ENCODE results near the gene MLF2.
"Not testable (repeated sequence)": the region's sequence is repeated elsewhere in the genome, so short reads cannot be mapped to it uniquely, and the experiment has no call there.

MLF2 gene

GRCh38 chr12:6764011-6764828, 11.3 kb upstream of the MLF2 start:
- peak; percentile 83 for DNase-seq

- DNase-seq: no peak
Observed at GRCh38 chr12:6763380-6763779, 10.4 kb upstream of the MLF2 start.

DNA sequence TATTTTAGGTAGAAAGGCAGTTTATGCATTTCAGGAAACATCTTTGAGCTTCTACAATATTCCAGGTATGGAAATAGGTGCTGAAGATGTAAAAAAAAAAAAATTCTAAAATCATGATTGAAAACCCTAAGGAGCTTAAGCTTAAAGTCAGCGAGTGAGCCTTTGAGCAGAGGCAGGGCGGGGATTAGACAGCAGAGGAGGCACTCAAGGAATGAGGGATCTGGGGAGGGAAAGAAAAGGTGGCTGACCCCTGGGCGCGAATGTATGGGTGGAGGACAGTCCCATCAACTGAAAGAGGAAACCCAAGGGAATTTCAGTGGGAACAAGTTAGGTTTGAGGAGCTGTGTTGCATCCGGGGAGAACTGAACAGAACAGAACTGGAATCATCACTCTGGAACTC, 6.8 kb upstream of the MLF2 start:
- DNase-seq: no peak

- no peak for DNase-seq
Observed at GRCh38 chr12:6758506-6759095, 5.7 kb upstream of the MLF2 start.

DNA sequence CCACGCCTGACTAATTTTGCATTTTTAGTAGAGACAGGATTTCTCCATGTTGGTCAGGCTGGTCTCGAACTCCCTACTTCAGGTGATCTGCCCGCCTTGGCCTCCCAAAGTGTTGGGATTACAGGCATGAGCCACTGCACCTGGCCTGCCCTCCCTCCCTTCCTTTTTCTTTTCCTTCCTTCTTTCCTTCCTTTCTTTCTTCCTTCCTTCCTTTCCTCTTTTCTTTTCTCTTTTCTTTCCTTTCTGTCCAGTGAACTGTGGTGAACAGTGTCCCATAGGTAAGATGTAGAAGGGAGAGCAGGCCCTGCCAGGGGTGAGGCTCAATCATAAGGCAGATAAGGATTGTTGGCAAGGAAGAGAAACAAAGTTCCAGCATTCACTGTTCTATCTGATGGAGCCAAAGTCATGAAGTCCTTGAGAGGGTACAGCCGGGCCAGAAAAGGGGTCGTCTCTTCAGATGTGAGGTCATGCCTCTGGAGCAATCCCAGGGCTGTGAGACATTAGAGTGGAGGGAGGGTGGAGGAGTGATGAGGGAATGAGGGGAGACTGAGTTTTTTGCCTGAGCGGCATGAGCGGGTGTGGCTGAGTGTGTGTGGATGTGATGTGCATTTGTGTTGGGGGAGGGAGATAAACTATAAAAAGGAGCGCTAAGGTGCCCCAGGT, 4.2 kb upstream of the MLF2 start:
- no peak for DNase-seq

DNA sequence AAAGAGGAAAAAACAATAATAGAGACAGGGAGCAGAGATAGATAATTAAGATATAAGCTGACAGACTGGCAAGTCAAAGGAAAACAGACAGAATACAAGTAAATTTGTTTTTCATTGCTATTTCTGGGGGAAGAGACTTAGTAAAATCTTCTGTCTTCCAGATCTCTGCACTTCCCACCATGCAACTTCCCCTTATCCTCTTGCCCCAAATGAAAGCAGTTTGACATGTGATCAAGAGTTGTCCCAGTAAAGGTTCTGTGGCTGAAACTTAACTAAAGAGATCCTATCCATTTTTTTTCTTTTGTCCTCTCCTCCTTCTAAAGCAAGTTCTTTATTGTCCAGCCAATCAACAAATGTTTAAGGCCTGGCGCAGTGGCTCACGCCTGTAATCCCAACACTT, 1.5 kb upstream of the MLF2 start:
- no peak for DNase-seq

DNA sequence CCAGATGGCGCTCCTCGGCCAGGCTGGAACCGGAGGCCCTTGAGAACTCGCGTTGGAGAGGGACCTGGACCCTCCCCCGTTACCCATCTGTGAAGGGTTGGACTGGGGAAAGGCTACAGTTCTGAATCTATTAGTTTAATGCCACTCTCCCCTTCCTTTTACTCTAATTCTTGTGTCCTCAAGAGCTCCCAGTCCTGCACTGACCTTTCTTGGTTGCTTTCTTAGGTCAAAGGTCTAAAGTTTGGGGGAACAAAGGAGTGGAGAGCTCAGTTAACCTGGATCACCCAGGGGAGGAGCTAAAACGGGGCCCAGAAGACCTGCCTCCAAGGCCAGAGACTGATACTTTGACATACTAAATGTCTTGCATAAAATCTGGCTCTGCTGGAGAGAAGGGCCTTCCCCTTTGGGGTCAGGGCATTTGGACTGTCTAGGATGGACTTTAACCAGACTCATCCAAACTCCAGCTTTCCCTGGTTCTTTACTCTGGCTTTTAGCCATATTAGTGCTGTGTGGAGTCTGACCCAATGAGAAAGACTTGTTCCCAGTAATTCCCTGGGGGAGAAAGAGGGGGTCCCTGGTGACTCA, 923 bp upstream of the MLF2 start:
- DNase-seq: no peak

DNA sequence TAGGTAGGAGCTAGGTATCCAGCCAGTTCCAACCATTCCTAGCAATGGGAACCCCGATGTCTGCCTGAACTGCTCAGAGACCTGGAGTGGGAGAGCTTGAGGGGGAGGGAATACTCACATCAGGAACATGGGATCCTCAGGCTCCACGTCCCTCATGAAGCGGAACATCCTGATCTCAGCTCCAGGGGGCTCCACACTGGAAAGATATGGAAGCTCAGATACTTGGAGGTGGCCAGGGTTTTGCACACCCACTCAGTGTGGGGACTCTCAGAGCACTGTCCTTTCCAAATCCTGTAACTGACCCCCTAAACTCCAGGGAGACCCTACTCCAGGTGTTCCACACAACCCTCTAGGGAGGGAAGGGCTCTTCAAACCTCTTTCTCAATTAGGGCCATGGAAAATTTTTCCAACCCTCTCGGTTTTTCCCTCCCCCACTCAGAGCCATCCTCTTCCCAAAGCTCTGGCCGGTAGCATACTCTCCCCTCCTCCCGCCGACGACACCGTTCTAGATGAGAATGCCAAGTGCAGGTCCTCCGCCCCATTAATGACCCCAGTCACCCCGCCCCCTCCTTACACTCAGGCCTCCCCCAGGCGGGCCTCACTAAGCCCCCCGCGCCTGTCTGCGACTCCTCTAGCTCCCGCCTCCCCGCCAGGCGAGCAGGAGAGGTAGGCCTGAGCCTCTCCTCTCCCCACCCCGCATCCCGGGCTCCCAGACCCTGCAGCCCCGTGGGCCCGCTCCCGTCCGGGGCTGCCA, 597 bp downstream of the MLF2 start:
- DNase-seq: peak; percentile 45

GRCh38 chr12:6751767-6752166, 1.2 kb downstream of the MLF2 start:
- DNase-seq: no peak

GRCh38 chr12:6750506-6750905, 2.4 kb downstream of the MLF2 start:
- no peak for DNase-seq

DNA sequence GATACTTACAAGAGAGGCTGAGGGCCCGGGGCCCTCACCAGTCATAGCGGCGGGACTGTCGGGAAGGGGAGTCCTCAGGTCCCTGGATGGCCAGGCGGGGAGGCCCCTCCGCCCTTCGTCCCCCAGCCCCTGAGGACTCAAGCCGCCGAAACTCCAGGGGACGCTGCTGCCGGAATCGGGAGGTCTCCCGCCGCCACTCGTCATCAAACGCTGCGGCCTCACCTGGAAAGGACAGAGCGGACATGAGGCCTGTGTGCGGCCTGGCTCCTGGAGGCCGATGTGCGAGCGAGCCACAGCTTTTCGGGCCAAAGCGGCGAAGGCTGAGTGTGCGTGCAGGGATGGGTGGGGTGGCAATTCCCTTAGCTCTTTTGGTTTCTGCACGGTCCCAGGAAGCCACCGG, 4.2 kb downstream of the MLF2 start:
- DNase-seq: no peak

DNA sequence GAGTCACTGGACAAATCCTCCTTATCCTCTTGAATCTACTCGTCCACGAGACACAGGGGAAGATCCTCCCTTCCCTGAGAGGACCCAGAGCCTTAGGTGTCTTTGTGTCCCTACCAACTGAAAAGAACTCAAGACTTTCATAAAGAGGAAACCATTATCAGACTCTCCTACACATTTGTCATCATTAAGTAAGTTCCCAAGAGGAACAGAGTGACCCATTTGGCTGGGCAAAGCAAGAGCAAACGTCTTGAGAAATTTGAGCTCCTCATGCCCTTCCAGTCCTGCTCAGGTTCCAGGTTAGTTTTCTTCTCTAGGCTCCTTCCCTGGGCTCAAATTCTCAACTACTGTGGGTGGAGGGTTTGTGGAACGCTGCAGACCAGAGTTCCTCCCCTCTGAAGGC, 5.7 kb downstream of the MLF2 start:
- DNase-seq: no peak

DNA sequence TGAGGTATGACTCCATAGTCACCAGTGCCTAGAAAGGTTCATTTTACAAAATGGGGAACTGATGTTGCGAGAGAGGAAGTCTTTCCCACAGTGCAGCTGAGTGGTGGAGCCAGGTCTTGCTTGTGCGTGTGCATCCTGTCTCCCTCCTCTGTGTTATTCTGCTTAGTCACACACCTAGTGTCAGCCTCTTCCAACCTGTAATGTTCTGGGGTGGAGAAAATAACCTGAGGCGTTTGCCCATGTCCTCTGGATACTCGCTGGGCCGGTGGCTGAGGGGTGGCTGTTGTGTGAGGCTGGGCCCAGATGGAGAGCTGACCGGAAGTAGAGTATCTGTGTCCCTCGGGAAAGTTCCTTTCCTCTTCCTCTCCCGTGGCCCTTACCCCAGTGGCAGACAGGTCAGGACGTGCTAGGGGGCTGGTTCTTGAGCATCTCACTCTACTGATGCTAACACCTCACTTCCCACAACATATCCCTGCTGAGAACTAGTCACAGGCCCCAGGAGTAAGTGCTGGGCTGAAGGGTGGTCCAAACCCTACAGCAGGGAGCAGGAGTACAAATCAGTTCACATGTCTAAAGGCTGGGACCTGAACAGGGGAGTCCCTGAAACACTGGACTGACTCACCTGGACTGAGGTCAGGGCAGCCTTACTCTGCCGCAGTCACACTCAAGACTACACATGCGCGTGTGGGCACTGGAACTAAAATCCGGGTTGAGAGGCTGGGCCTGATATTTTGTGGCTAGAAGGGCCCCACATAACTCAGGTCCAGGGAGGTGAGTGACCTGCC, 7.0 kb downstream of the MLF2 start:
- DNase-seq: no peak

DNA sequence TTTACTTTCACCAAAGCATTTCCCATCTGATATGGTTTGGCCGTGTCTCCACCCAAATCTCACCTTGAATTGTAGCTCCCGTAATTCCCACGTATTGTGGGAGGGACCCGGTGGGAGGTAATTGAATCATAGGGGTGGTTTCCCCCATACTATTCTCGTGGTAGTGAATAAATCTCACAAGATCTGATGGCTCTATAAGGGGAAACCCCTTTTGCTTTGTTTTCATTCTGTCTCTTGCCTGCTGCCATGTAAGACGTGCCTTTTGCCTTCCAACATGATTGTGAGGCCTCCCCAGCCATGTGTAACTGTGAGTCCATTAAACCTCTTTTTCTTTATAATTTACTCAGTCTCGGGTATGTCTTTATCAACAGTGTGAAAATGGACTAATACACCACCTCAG, 9.6 kb downstream of the MLF2 start:
- not testable (repeated sequence) for DNase-seq

DNA sequence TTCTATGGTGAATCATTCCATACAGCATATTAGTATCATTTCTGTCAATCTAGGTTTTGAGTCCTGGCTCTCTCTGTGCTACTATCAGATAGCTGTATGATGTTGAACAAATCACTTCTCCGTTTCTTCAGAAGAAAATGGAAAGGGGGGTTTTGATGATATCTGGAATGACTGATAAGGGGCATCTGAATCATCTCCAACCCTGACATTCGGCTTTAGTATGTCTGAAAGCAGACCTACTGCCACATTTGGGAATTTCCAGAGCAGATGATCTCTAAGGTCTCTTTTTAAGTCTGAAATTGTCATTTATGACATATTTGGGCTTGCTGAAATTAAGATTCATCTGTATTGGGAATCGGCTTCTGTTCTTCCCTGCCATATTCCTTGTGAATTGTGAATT, 10.1 kb downstream of the MLF2 start:
- no peak for DNase-seq

DNA sequence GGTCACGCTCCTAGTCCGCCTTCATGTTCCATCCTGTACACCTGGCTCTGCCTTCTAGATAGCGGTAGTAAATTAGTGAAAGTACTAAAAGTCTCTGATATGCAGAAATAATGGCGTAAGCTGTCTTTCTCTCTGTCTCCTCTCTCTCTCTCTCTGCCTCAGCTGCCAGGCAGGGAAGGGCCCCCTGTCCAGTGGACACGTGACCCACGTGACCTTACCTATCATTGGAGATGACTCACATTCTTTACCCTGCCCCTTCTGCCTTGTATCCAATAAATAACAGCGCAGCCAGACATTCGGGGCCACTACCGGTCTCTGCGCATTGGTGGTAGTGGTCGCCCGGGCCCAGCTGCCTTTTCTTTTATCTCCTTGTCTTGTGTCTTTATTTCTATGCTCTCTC, 10.9 kb downstream of the MLF2 start:
- DNase-seq: not testable (repeated sequence)

GRCh38 chr12:6736754-6737153, 16.2 kb downstream of the MLF2 start:
- no peak for DNase-seq

DNA sequence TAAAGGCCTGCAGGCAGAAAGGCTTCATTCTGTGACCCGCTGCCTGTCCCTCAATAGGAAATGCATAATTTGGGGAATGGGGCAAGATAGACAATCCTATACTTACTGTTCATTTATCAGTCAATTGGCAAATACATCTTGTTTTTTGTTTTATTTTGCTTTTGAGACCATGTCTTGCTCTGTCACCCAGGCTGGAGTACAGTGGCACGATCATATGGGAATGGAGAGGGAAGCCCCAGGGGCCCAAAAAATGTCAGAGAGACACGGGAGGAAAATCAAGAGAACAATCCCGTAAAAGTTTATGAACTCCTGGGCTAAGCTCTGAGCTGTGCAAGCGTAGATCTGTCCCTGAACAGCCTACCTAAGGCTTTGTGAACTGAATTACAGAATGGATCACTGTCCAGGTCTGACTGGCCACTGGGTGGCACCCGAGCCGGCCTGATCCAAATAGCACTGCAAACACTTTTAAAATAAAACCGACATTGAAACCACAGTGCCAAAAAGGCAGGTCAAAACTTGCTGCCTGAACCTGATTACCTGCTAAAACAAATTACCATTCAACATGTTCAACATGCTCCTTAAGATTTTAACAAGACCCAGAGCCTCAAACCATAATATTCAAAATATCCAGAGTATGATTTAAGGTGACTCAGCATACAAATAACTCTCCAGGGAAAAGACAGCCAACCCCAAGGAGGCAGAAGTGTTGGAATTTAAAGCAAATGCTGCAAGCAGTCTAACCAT, 17.3 kb downstream of the MLF2 start:
- DNase-seq: peak; percentile 49

GRCh38 chr12:6734506-6735387, 18.2 kb downstream of the MLF2 start:
- no peak for DNase-seq

DNA sequence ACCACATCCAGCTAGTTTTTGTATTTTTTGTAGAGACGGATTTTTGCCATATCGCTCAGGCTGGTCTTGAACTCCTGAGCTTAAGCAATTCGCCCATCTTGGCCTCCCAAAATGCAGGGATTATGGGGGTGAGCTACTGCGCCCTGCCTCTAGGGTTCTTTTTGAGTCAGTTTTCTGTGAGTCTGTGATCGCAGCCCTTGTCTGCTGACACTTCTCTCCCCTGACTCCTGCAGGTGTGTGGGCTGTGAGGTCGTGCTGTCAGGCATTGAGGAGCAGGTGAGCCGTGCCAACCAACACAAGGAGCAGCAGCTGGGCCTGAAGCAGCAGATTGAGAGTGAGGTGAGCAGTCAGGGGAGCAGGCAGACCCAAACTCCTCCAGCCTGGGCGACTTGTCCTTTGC, 22.8 kb downstream of the MLF2 start:
- no peak for DNase-seq
